HEK293T (cell line): Measurements from ENCODE around the gene TOP3A.

Experiments used
- CTCF ChIA-PET: fragments of 350-600 bp; formaldehyde crosslinking; extraction: SDS; loops from one replicate; lab custom pipeline; 2021; ENCODE audit warnings: antibody characterized with exemption, inconsistent platforms; lab: Yijun Ruan, JAX
- POLR2A ChIA-PET: fragments of 350-600 bp; formaldehyde crosslinking; extraction: SDS; loops from one replicate; lab custom pipeline; 2020; ENCODE audit warnings: antibody characterized with exemption, inconsistent platforms; lab: Yijun Ruan, JAX
- DNase-seq: peaks from one replicate; pipeline ENCODE4 v3.0.0; 2012; ENCODE audit warnings: mixed read lengths; ENCODE audit errors: extremely low spot score
- ARNT ChIP-seq: fragments of 450-650 bp; IDR thresholded peaks from 2 replicates; pipeline ENCODE4 v1.6.1; 2017; ENCODE audit warnings: mild to moderate bottlenecking
- BHLHE40 ChIP-seq: fragments of 450-650 bp; IDR thresholded peaks from 2 replicates; pipeline ENCODE4 v1.6.1; 2016; ENCODE audit warnings: mild to moderate bottlenecking, moderate library complexity, borderline replicate concordance
- CTBP1 ChIP-seq: fragments of 450-650 bp; IDR thresholded peaks from 2 replicates; pipeline ENCODE4 v1.6.1; 2016; ENCODE audit warnings: borderline replicate concordance
- ELF4 ChIP-seq: fragments of 450-650 bp; IDR thresholded peaks from 2 replicates; pipeline ENCODE4 v1.6.1; 2017; ENCODE audit warnings: antibody characterized with exemption
- FOXA1 ChIP-seq: fragments of 450-650 bp; IDR thresholded peaks from 2 replicates; pipeline ENCODE4 v1.6.1; 2016; ENCODE audit warnings: mild to moderate bottlenecking
- FOXK2 ChIP-seq: fragments of 450-650 bp; IDR thresholded peaks from 2 replicates; pipeline ENCODE4 v1.6.1; 2016; ENCODE audit warnings: mild to moderate bottlenecking
- FOXM1 ChIP-seq: fragments of 450-650 bp; IDR thresholded peaks from 2 replicates; pipeline ENCODE4 v1.6.1; 2017; ENCODE audit warnings: mild to moderate bottlenecking, borderline replicate concordance
- HDGF ChIP-seq: fragments of 450-650 bp; IDR thresholded peaks from 2 replicates; pipeline ENCODE4 v1.6.1; 2017; ENCODE audit warnings: antibody characterized with exemption, borderline replicate concordance
- L3MBTL2 ChIP-seq: fragments of 450-650 bp; conservative IDR thresholded peaks from 2 replicates; pipeline ENCODE4 v1.6.1; 2016; ENCODE audit warnings: mild to moderate bottlenecking
- LEF1 ChIP-seq: fragments of 450-650 bp; IDR thresholded peaks from 2 replicates; pipeline ENCODE4 v1.6.1; 2017; ENCODE audit warnings: mild to moderate bottlenecking, borderline replicate concordance
- NFRKB ChIP-seq: fragments of 450-650 bp; IDR thresholded peaks from 2 replicates; pipeline ENCODE4 v1.6.1; 2016; ENCODE audit warnings: mild to moderate bottlenecking, moderate library complexity
- SP1 ChIP-seq: fragments of 450-650 bp; IDR thresholded peaks from 2 replicates; pipeline ENCODE4 v1.6.1; 2017
- SUZ12 ChIP-seq: fragments of 450-650 bp; IDR thresholded peaks from 2 replicates; pipeline ENCODE4 v1.6.1; 2016; ENCODE audit warnings: mild to moderate bottlenecking
- TARDBP ChIP-seq: fragments of 450-650 bp; IDR thresholded peaks from 2 replicates; pipeline ENCODE4 v1.6.1; 2016
- ZNF384 ChIP-seq: fragments of 450-650 bp; IDR thresholded peaks from 2 replicates; pipeline ENCODE4 v1.6.1; 2016
- TF ChIP-seq, protein P1 (sequence below): fragments of 450-650 bp; IDR thresholded peaks from 2 replicates; pipeline ENCODE4 v1.6.1; 2016

TOP3A gene

DNA sequence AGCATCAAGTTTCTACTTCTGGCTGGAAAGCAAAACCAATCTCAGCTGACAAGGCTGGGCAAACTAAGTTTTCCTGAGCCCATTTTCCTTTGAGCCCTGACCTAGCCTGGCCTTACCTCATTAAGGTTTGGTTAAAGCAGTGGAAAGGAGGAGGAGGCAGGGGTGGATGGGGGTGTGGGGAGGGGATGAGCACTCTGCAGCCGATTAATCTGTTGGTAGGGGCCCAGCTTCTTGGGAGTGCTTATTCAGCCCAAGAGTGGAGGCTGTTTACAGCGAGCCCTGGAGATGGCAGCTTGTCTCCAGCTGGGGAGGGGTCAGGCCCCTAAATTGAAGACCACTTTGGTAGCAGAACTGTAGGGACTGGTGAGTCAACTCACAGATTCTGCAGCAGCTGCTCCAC lies 12.3 kb upstream of the TOP3A start:
- no peak for DNase-seq
- TF ChIP-seq FOXA1 (no peak), SUZ12 (no peak), ARNT (no peak), BHLHE40 (no peak), CTBP1 (no peak), FOXM1 (no peak), L3MBTL2 (no peak), HDGF (no peak), FOXK2 (no peak), NFRKB (no peak), ZNF384 (no peak), SP1 (no peak), LEF1 (no peak), ELF4 (no peak)
- TF ChIP-seq, protein P1, sequence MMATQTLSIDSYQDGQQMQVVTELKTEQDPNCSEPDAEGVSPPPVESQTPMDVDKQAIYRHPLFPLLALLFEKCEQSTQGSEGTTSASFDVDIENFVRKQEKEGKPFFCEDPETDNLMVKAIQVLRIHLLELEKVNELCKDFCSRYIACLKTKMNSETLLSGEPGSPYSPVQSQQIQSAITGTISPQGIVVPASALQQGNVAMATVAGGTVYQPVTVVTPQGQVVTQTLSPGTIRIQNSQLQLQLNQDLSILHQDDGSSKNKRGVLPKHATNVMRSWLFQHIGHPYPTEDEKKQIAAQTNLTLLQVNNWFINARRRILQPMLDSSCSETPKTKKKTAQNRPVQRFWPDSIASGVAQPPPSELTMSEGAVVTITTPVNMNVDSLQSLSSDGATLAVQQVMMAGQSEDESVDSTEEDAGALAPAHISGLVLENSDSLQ = no peak
- POLR2A ChIA-PET = interaction anchor here (0.7 to 1.2 kb wide), 2 partner anchors 8 to 12 kb away, joined by 3 to 4 read pairs; partner anchors contain the start of genes SMCR8 and TOP3A
- CTCF ChIA-PET = no interaction called here

- no peak for DNase-seq
- ChIA-PET POLR2A (no interaction called here), CTCF (no interaction called here)
- TF ChIP-seq FOXK2 (no peak), HDGF (no peak), FOXA1 (no peak), BHLHE40 (no peak), ELF4 (no peak), ARNT (no peak), SUZ12 (no peak), FOXM1 (no peak), L3MBTL2 (no peak), LEF1 (no peak), NFRKB (no peak), CTBP1 (no peak), ZNF384 (no peak), SP1 (no peak), TARDBP (no peak)
- TF ChIP-seq, protein P1 = no peak
Observed at GRCh38 chr17:18326572-18326971, 11.8 kb upstream of the TOP3A start.

DNA sequence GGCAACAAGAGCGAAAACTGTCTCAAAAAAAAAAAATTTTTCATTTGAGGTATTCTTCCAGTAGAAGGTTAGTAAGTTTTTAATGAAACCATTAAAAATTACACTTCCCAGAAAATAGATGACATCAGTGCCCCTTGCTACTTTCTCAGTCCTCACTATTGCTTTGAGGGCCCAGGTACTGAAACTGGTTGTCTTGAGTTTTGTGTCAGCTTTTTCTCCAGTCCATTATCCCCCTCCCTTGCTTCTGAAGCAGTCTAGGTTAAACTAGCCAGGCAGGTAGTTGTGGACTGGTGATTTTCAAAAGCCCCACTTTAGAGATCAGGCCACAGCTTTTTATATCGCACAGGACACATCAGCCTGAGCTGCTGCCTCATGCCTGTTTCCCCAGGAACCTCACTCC lies 11.2 kb upstream of the TOP3A start:
- ChIA-PET POLR2A (no interaction called here), CTCF (no interaction called here)
- DNase-seq = no peak
- TF ChIP-seq FOXA1 (no peak), BHLHE40 (no peak), ARNT (no peak), ZNF384 (no peak), SP1 (no peak), LEF1 (no peak), HDGF (no peak), SUZ12 (no peak), FOXK2 (no peak), CTBP1 (no peak), TARDBP (no peak), ELF4 (no peak), FOXM1 (no peak), L3MBTL2 (no peak), NFRKB (no peak)
- TF ChIP-seq, protein P1 = no peak

DNA sequence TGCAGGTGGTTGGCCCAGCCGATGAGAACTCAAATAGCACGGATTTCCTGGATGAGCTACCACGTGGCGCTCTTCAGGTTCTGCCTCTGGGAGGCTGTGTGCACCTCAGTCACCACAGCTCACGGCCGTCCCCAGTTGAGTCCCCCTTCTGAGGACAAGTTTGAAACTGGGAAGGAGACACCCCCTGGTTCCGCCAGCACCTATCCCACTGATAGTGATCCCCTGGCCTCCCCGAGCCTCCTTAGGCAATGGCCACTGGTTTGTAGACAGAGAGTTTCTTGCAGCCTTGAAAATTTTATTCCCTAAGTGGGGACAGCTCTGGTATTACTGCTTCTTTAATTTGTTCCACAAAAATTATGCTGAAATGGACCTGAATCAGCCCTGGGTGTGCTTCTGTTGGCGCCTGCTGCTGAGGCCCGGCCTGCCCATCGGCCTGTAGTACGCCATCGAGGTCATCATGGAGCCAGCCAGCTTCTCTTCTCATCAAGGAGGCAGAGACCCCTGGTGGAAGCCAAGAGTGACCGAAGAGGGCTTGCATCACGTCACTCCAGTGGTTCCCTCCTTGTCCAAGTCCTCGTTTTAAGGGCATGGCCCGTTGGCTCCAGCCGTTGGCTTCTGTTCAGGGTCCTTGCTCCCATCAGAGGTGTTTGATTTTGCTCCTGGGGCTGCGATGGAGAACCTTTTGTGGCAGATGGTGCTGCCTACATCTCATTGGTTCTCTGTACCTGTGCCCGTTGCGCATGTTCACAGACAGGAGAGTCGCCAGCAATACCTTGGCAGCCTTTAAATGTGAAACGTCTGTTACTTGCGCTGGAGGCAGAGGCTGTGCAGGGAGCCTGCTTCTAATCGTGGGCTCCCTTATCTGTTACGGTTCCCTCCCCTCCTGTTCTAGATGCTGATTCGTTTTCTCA lies 9.6 kb upstream of the TOP3A start:
- no peak for TF ChIP-seq LEF1
- no peak for TF ChIP-seq HDGF
- TF ChIP-seq CTBP1 = no peak
- TF ChIP-seq, protein P1 = no peak
- TF ChIP-seq SP1 = no peak
- TF ChIP-seq FOXM1 = no peak
- no peak for TF ChIP-seq ZNF384
- no peak for TF ChIP-seq SUZ12
- no peak for TF ChIP-seq FOXA1
- TF ChIP-seq ELF4 = no peak
- no peak for TF ChIP-seq FOXK2
- no peak for TF ChIP-seq L3MBTL2
- no peak for TF ChIP-seq BHLHE40
- TF ChIP-seq NFRKB = no peak
- no peak for TF ChIP-seq ARNT
- TF ChIP-seq TARDBP = no peak
- ChIA-PET CTCF (no interaction called here), POLR2A (interaction anchor here (0.7 to 1.0 kb wide), 2 partner anchors 9 to 141 kb away, joined by 3 read pairs; partner anchors contain the start of genes ALKBH5, SMCR8 and TOP3A)
- DNase-seq = no peak
